Glomerular endothelial cell (primary cell): Measurements from ENCODE around the gene LRRC8B. TPM values are rescaled to one million over a fixed set of nuclear protein-coding genes. Genes with fewer than 3 reads are reported as not detected.

Experiments used
- DNase-seq: peaks from one replicate; pipeline ENCODE4 v3.0.0-alpha.2; 2011; ENCODE audit warnings: low read depth, low spot score; ENCODE audit errors: extremely low read depth
- total RNA-seq: library from RNA; depleted of rRNA; stranded (reverse); fragments of >200 nt; gene quantifications from 2 replicates; pipeline ENCODE4 v1.2.3, GENCODE V29; 2015

Gene LRRC8B
- total RNA-seq, 1 donor from 2014 or later, result 18.1 TPM

- DNase-seq, result peak; percentile 66
Measured at GRCh38 chr1:89605692-89606091, 81.1 kb downstream of the LRRC8B start.

GRCh38 chr1:89606227-89606980, 81.8 kb downstream of the LRRC8B start:
- no peak for DNase-seq

- no peak for DNase-seq
Measured at GRCh38 chr1:89607156-89607555, 82.5 kb downstream of the LRRC8B start.

GRCh38 chr1:89607586-89608318, 83.1 kb downstream of the LRRC8B start:
- DNase-seq, result no peak

GRCh38 chr1:89608319-89608983, 83.8 kb downstream of the LRRC8B start:
- DNase-seq, result no peak

- DNase-seq, result no peak
Measured at GRCh38 chr1:89608984-89609725, 84.5 kb downstream of the LRRC8B start.

- no peak for DNase-seq
Measured at GRCh38 chr1:89609781-89610456, 85.3 kb downstream of the LRRC8B start.

GRCh38 chr1:89610457-89611011, 85.9 kb downstream of the LRRC8B start:
- no peak for DNase-seq

GRCh38 chr1:89611721-89612120, 87.1 kb downstream of the LRRC8B start:
- DNase-seq, result no peak

- DNase-seq, result no peak
Measured at GRCh38 chr1:89613928-89614327, 89.3 kb downstream of the LRRC8B start.

GRCh38 chr1:89615676-89616598, 91.3 kb downstream of the LRRC8B start:
- no peak for DNase-seq

- DNase-seq, result no peak
Measured at GRCh38 chr1:89616844-89617627, 92.4 kb downstream of the LRRC8B start.

GRCh38 chr1:89620664-89621063, 96.0 kb downstream of the LRRC8B start:
- DNase-seq, result no peak

GRCh38 chr1:89622895-89623294, 98.3 kb downstream of the LRRC8B start:
- DNase-seq, result no peak

- DNase-seq, result no peak
Measured at GRCh38 chr1:89624314-89624713, 99.7 kb downstream of the LRRC8B start.

GRCh38 chr1:89624715-89625323, 100.2 kb downstream of the LRRC8B start:
- DNase-seq, result no peak

- no peak for DNase-seq
Measured at GRCh38 chr1:89627596-89627962, 103.0 kb downstream of the LRRC8B start.

GRCh38 chr1:89629146-89629545, 104.5 kb downstream of the LRRC8B start:
- no peak for DNase-seq
